Activated CD8-positive, alpha-beta memory T cell treated with anti-CD3 and anti-CD28 coated beads for 1 hour (primary cell): Measurements from ENCODE around the gene ZNHIT1.
"Not testable (repeated sequence)": the region's sequence is repeated elsewhere in the genome, so short reads cannot be mapped to it uniquely, and the experiment has no call there.

Source experiments
- DNase-seq, 2 donors: peaks; one replicate each; pipeline ENCODE4 v3.0.0-alpha.2; 2020; ENCODE audit warnings: low read depth in 1 of 2; ENCODE audit errors: extremely low read depth in 1 of 2

ZNHIT1 gene

GRCh38 chr7:101186844-101187428 is 31.0 kb upstream of the ZNHIT1 start:
- DNase-seq: no peak

- DNase-seq: no peak
These were observed 28.9 kb upstream of the ZNHIT1 start for GRCh38 chr7:101189109-101189508.

GRCh38 chr7:101195884-101196283 is 22.1 kb upstream of the ZNHIT1 start:
- DNase-seq: no peak

GRCh38 chr7:101197991-101198390 is 20.0 kb upstream of the ZNHIT1 start:
- DNase-seq: no peak

- no peak for DNase-seq
These were observed 19.5 kb upstream of the ZNHIT1 start for GRCh38 chr7:101198476-101198875.

- DNase-seq: not testable (repeated sequence)
These were observed 18.4 kb upstream of the ZNHIT1 start for GRCh38 chr7:101199522-101199921.

- DNase-seq: no peak
These were observed 17.5 kb upstream of the ZNHIT1 start for GRCh38 chr7:101200504-101200861.

GRCh38 chr7:101200862-101201599 is 16.9 kb upstream of the ZNHIT1 start, which contains the start of gene MOGAT3:
Gene MOGAT3 (minus strand): TSS chr7:101201036. CDS start chr7:101200854, 182 bp downstream.
- no peak for DNase-seq

- no peak for DNase-seq
These were observed 16.0 kb upstream of the ZNHIT1 start for GRCh38 chr7:101201695-101202602.

- no peak for DNase-seq
These were observed 15.4 kb upstream of the ZNHIT1 start for GRCh38 chr7:101202603-101202918.

- DNase-seq: not testable (repeated sequence)
These were observed 13.9 kb upstream of the ZNHIT1 start for GRCh38 chr7:101203740-101204738.

- no peak for DNase-seq
These were observed 11.9 kb upstream of the ZNHIT1 start for GRCh38 chr7:101205901-101206664.

GRCh38 chr7:101206665-101207042 is 11.3 kb upstream of the ZNHIT1 start:
- DNase-seq: no peak

GRCh38 chr7:101207459-101207858 is 10.5 kb upstream of the ZNHIT1 start:
- DNase-seq: no peak

- DNase-seq: no peak
These were observed 9.2 kb upstream of the ZNHIT1 start for GRCh38 chr7:101208794-101209193.

- DNase-seq: no peak
These were observed 7.8 kb upstream of the ZNHIT1 start for GRCh38 chr7:101210143-101210542.

- DNase-seq: no peak
These were observed 6.5 kb upstream of the ZNHIT1 start for GRCh38 chr7:101211501-101211900.

GRCh38 chr7:101212014-101212413 is 6.0 kb upstream of the ZNHIT1 start:
- DNase-seq: no peak

GRCh38 chr7:101216001-101216859 is 1.7 kb upstream of the ZNHIT1 start:
- DNase-seq: no peak
